HEK293 (cell line): Measurements from ENCODE around the gene SAMD1.

Experiments
- CTCF ChIA-PET: fragments of 350-600 bp; formaldehyde crosslinking; extraction: SDS; loops from one replicate; lab custom pipeline; 2021; ENCODE audit warnings: antibody characterized with exemption; lab: Yijun Ruan, JAX
- POLR2A ChIA-PET: fragments of 300-600 bp; formaldehyde crosslinking; extraction: SDS; loops from one replicate; lab custom pipeline; 2020; ENCODE audit warnings: antibody characterized with exemption, inconsistent platforms; lab: Yijun Ruan, JAX
- H3K27ac ChIP-seq: fragments of 200-500 bp; sonication (Bioruptor generic); 2 replicates; pipeline ENCODE4 v1.5.1; 2014; ENCODE audit warnings: low read depth, low read length, control low read depth, inconsistent platforms; ENCODE audit errors: extremely low read depth
- H3K36me3 ChIP-seq, 2 experiments: fragments of 200-500 bp in 1 of 2; sonication (Bioruptor generic) in 1 of 2; 1 replicate in 1 of 2; 2 replicates in 1 of 2; pipeline ENCODE4 v1.5.1; 2014 to 2017; ENCODE audit warnings: inconsistent platforms in 2 of 2, low read length in 2 of 2; ENCODE audit not compliant: control insufficient read depth in 2 of 2, insufficient read depth in 1 of 2
- H3K4me1 ChIP-seq: fragments of 200-500 bp; sonication (Bioruptor generic); 2 replicates; pipeline ENCODE4 v1.5.1; 2014; ENCODE audit warnings: mild to moderate bottlenecking, low read length, inconsistent platforms; ENCODE audit not compliant: control insufficient read depth, insufficient read depth
- H3K4me3 ChIP-seq: 2 replicates; pipeline ENCODE4 v1.5.1; 2011; ENCODE audit warnings: low read depth, mild to moderate bottlenecking, control low read depth, low read length, moderate library complexity
- H3K9me3 ChIP-seq: fragments of 200-500 bp; sonication (Bioruptor generic); 2 replicates; pipeline ENCODE4 v1.5.1; 2014; ENCODE audit warnings: low read depth, low read length, inconsistent platforms; ENCODE audit not compliant: control insufficient read depth, insufficient read depth
- BCL11A ChIP-seq: fragments of 450-650 bp; formaldehyde crosslinking; IDR thresholded peaks from 2 replicates; pipeline ENCODE4 v1.5.1; 2016; ENCODE audit warnings: low read depth, missing biosample characterization, missing genetic modification characterization
- EGR2 ChIP-seq: fragments of 450-650 bp; formaldehyde crosslinking; IDR thresholded peaks from 2 replicates; pipeline ENCODE4 v1.5.1; 2016; ENCODE audit warnings: low read depth, missing biosample characterization, missing genetic modification characterization
- GFI1B ChIP-seq: fragments of 450-650 bp; formaldehyde crosslinking; IDR thresholded peaks from 2 replicates; pipeline ENCODE4 v1.5.1; 2016; ENCODE audit warnings: missing biosample characterization, missing genetic modification characterization
- HOXA7 ChIP-seq: sonication (generic); formaldehyde crosslinking; IDR thresholded peaks from 2 replicates; pipeline ENCODE4 v1.8.1; 2022; ENCODE audit warnings: missing genetic modification reagents, borderline replicate concordance
- KLF1 ChIP-seq: fragments of 450-650 bp; formaldehyde crosslinking; IDR thresholded peaks from 2 replicates; pipeline ENCODE4 v1.5.1; 2016; ENCODE audit warnings: missing biosample characterization, missing genetic modification characterization
- MYNN ChIP-seq: fragments of 450-650 bp; formaldehyde crosslinking; IDR thresholded peaks from 2 replicates; pipeline ENCODE4 v1.5.1; 2016; ENCODE audit warnings: missing biosample characterization, missing genetic modification characterization, borderline replicate concordance
- OVOL3 ChIP-seq: fragments of 450-650 bp; formaldehyde crosslinking; IDR thresholded peaks from 2 replicates; pipeline ENCODE4 v1.5.1; 2016; ENCODE audit warnings: missing biosample characterization, missing genetic modification characterization
- PRDM2 ChIP-seq: fragments of 450-650 bp; formaldehyde crosslinking; IDR thresholded peaks from 2 replicates; pipeline ENCODE4 v1.5.1; 2016; ENCODE audit warnings: missing biosample characterization, missing genetic modification characterization, borderline replicate concordance
- RBAK ChIP-seq: fragments of 450-650 bp; formaldehyde crosslinking; IDR thresholded peaks from 2 replicates; pipeline ENCODE4 v1.5.1; 2016; ENCODE audit warnings: missing biosample characterization, missing genetic modification characterization
- SP2 ChIP-seq: fragments of 450-650 bp; formaldehyde crosslinking; IDR thresholded peaks from 2 replicates; pipeline ENCODE4 v1.5.1; 2016; ENCODE audit warnings: missing biosample characterization, missing genetic modification characterization
- SP3 ChIP-seq: fragments of 450-650 bp; formaldehyde crosslinking; IDR thresholded peaks from 2 replicates; pipeline ENCODE4 v1.5.1; 2016; ENCODE audit warnings: missing biosample characterization, missing genetic modification characterization
- TSHZ1 ChIP-seq: fragments of 450-650 bp; formaldehyde crosslinking; IDR thresholded peaks from 2 replicates; pipeline ENCODE4 v1.5.1; 2016; ENCODE audit warnings: missing biosample characterization, missing genetic modification characterization, borderline replicate concordance
- ZBTB11 ChIP-seq: fragments of 450-650 bp; formaldehyde crosslinking; conservative IDR thresholded peaks from 2 replicates; pipeline ENCODE4 v1.5.1; 2016; ENCODE audit warnings: low read depth, missing biosample characterization, missing genetic modification characterization
- ZBTB17 ChIP-seq: fragments of 450-650 bp; formaldehyde crosslinking; IDR thresholded peaks from 2 replicates; pipeline ENCODE4 v1.5.1; 2016; ENCODE audit warnings: missing biosample characterization, missing genetic modification characterization
- ZNF112 ChIP-seq: fragments of 450-650 bp; formaldehyde crosslinking; IDR thresholded peaks from 2 replicates; pipeline ENCODE4 v1.5.0; 2017; ENCODE audit warnings: missing biosample characterization, missing genetic modification characterization
- ZNF174 ChIP-seq: fragments of 450-650 bp; formaldehyde crosslinking; IDR thresholded peaks from 2 replicates; pipeline ENCODE4 v1.5.0; 2017; ENCODE audit warnings: missing biosample characterization, mild to moderate bottlenecking, missing genetic modification characterization
- ZNF202 ChIP-seq: fragments of 450-650 bp; formaldehyde crosslinking; IDR thresholded peaks from 2 replicates; pipeline ENCODE4 v1.5.1; 2016; ENCODE audit warnings: missing biosample characterization, missing genetic modification characterization, borderline replicate concordance
- ZNF214 ChIP-seq: fragments of 450-650 bp; formaldehyde crosslinking; IDR thresholded peaks from 2 replicates; pipeline ENCODE4 v1.5.1; 2017; ENCODE audit warnings: missing biosample characterization, mild to moderate bottlenecking, missing genetic modification characterization, borderline replicate concordance
- ZNF354C ChIP-seq: fragments of 450-650 bp; formaldehyde crosslinking; IDR thresholded peaks from 2 replicates; pipeline ENCODE4 v1.5.1; 2016; ENCODE audit warnings: missing biosample characterization, missing genetic modification characterization, low read depth, borderline replicate concordance
- ZNF394 ChIP-seq: fragments of 450-650 bp; formaldehyde crosslinking; IDR thresholded peaks from 2 replicates; pipeline ENCODE4 v1.5.1; 2016; ENCODE audit warnings: missing biosample characterization, missing genetic modification characterization, mild to moderate bottlenecking, moderate library complexity, borderline replicate concordance
- ZNF416 ChIP-seq: fragments of 450-650 bp; formaldehyde crosslinking; IDR thresholded peaks from 2 replicates; pipeline ENCODE4 v1.5.1; 2016; ENCODE audit warnings: missing biosample characterization, missing genetic modification characterization
- ZNF558 ChIP-seq: fragments of 450-650 bp; formaldehyde crosslinking; IDR thresholded peaks from 2 replicates; pipeline ENCODE4 v1.5.1; 2016; ENCODE audit warnings: missing biosample characterization, missing genetic modification characterization
- ZNF600 ChIP-seq: fragments of 450-650 bp; formaldehyde crosslinking; IDR thresholded peaks from 2 replicates; pipeline ENCODE4 v1.5.1; 2016; ENCODE audit warnings: missing biosample characterization, missing genetic modification characterization
- ZXDB ChIP-seq: fragments of 450-650 bp; formaldehyde crosslinking; IDR thresholded peaks from 2 replicates; pipeline ENCODE4 v1.5.1; 2016; ENCODE audit warnings: missing biosample characterization, missing genetic modification characterization

Gene SAMD1

GRCh38 chr19:14117668-14118164, 27.2 kb upstream of the SAMD1 start, which contains the start of gene PRKACA (continued):
- TF ChIP-seq ZNF214: no peak
- no peak for TF ChIP-seq ZNF416 (tag by site-specific recombination)
- TF ChIP-seq EGR2 (tag by site-specific recombination): peak; percentile 80
- TF ChIP-seq ZNF202 (tag by site-specific recombination): no peak
- no peak for TF ChIP-seq MYNN (tag by site-specific recombination)
- TF ChIP-seq ZNF600 (tag by site-specific recombination): no peak
- no peak for TF ChIP-seq HOXA7 (CRISPR knock-in tag)
- no peak for TF ChIP-seq ZNF112 (tag by site-specific recombination)
- TF ChIP-seq ZNF174 (tag by site-specific recombination): no peak
- no peak for TF ChIP-seq BCL11A (tag by site-specific recombination)
- no peak for TF ChIP-seq ZBTB17 (tag by site-specific recombination)
- peak; percentile 23; the same call in 1 of the 2 replicates for TF ChIP-seq KLF1
- no peak for TF ChIP-seq OVOL3 (tag by site-specific recombination)
- TF ChIP-seq SP3 (tag by site-specific recombination): peak; percentile 87
- peak; percentile 9; the same call in 1 of the 2 replicates for TF ChIP-seq ZXDB (tag by site-specific recombination)
- TF ChIP-seq ZBTB11 (tag by site-specific recombination): no peak
- peak; percentile 100 for TF ChIP-seq SP2 (tag by site-specific recombination)

- CTCF ChIA-PET: interaction anchor here (1.3 to 3.5 kb wide), 2 partner anchors 19 to 21 kb away, joined by 3 to 26 read pairs; partner anchors contain the start of gene ASF1B
- H3K4me1 ChIP-seq: peaks cover 11% of the 10 kb centered on the region
- TF ChIP-seq TSHZ1 (no peak), ZNF354C (no peak), ZNF394 (tag by site-specific recombination) (no peak), GFI1B (tag by site-specific recombination) (0 out of 2 replicates have a peak, but pooled peaks have one; percentile 11), ZNF558 (tag by site-specific recombination) (no peak), PRDM2 (tag by site-specific recombination) (no peak), RBAK (no peak)
Measured at GRCh38 chr19:14116918-14117578, 26.5 kb upstream of the SAMD1 start.

More at GRCh38 chr19:14116918-14117578, 26.5 kb upstream of the SAMD1 start:
- Histone ChIP-seq H3K4me3 (peak overlapping the region; percentile 76), H3K36me3 (peaks cover 0 to 20% of the 10 kb centered on the region in 2 experiments; a peak in 2 of 3 replicates), H3K9me3 (no peaks in the 10 kb centered on the region), H3K27ac (no peak overlapping the region; the same call in 1 of the 2 replicates)
- POLR2A ChIA-PET: interaction anchor here (0.7 to 5.7 kb wide), 3 partner anchors 10 to 22 kb away, joined by 3 to 45 read pairs (median 4); partner anchors contain the start of gene ASF1B
